NCI-H526 (cell line): ENCODE measurements around the gene TAF4.
A peak's percentile ranks its signal among the peaks of the same experiment; 100 is the strongest.

Experiments used
- DNase-seq, 2 experiments: peaks; one replicate each; lab custom pipeline; 2025; lab: John Stamatoyannopoulos, UW

TAF4 gene

DNA sequence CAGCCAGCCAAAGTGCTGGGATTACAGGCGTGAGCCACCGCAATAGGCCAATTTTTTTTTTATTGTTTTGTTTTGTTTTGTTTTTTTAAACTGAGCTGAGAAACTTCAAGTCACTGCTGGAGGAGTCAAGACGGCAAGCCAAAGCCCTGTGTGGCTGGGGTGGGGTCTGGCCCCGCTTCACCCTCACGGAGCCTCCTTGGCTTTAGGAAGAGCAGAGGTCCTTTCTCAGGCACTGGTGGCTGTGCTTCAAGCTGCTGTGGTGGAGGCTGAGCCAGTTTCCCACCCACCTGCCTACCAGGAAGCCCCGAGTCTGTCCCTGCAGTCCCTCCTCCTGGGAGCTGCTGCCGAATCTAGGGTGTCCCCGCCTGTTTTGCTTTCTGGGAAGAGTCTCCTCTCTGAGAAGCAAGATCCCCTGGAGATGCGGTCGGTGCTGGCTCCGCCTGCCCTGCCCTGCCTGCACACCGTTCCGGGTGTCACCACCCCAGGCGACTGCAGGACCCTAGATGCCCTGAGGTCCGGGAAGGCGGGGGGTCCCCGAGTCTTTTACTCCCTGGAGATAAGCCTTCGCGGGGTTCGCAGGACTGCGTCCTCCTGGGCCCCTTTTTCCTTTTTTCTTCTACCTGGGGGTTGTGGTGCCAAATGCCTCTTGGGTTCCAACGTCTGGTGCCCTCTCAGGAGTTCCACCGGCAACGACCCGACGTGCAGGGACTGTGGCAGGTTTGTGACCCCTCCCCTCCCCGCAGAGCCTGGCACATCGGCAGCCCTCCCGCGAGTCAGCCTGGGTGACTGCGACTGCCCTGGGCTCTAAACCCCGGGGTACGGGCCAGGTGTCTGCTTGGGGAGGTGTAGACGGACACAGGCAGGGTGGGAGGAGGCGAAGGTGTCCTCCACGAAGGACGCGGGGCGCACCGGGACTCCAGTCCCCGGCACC is 100.7 kb downstream of the TAF4 start:
- DNase-seq, result peak in 1 of 2 experiments; percentile 31

DNA sequence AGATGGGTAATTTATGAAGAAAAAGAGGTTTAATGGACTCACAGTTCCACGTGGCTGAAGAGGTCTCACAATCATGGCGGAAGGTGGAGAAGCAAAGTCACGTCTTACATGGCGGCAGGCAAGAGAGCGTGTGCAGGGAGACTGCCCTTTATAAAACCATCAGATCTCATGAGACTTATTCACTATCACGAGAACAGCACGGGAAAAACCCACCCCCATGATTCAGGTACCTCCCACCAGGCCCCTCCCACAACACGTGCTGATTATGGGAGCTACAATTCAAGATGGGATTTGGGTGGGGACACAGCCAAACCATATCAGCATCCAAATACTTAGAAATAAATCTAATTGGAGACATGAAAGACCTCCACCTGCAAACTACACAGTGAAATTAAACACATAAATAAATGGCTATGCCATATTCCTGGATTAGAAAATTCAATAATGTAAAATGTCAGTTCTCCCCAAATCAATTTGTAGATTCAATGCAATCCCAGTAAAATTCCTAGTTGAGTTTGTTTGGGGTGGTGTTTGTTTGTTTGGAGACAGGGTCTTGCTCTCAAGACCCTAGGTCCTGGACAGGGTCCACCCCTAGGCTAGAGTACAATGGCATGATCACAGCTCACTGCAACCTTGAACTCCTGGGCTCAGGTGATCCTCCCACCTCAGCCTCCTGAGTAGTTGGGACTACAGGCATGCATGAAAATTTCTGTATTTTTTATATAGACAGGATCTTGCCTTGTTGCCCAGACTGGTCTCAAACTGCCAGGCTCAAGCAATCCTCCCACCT is 101.6 kb downstream of the TAF4 start:
- DNase-seq, result no peak

DNA sequence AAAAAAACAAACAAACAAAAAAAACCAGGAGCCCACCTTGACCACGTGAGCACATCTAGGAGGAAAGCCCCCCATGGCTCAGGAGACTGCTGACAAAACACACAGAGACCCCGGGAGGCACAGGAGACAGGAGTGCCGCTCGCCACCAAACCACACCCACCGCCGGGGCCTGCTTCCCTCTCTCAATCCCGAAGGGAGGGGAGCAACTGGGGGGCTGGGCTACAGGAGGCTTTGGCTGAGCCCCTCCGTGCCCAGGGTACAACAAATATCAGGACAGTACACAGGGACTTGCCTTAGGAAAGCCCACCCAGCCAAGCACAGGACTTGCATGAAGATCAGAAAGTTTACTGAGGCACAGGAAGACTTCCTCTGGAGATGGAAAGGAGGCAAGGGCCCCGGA is 102.5 kb downstream of the TAF4 start:
- no peak for DNase-seq

DNA sequence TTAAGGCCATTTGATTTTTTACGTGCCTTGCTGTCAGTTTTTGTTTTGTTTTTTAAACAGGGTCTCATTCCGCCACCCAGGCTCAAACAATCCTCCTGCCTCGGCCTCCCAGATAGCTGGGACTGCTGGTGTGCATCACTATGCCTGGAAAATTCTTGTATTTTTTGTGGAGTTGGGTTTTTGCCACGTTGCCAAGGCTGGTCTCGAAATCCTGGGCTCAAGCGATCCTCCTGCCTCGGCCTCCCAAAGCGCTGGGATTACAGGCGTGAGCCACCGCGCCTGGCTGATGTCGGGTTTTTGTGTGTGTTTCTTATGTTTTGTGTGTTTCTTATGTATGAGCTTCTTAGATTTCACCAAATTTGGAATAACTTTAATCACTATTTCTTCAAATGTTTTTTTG is 104.8 kb downstream of the TAF4 start:
- no peak for DNase-seq

DNA sequence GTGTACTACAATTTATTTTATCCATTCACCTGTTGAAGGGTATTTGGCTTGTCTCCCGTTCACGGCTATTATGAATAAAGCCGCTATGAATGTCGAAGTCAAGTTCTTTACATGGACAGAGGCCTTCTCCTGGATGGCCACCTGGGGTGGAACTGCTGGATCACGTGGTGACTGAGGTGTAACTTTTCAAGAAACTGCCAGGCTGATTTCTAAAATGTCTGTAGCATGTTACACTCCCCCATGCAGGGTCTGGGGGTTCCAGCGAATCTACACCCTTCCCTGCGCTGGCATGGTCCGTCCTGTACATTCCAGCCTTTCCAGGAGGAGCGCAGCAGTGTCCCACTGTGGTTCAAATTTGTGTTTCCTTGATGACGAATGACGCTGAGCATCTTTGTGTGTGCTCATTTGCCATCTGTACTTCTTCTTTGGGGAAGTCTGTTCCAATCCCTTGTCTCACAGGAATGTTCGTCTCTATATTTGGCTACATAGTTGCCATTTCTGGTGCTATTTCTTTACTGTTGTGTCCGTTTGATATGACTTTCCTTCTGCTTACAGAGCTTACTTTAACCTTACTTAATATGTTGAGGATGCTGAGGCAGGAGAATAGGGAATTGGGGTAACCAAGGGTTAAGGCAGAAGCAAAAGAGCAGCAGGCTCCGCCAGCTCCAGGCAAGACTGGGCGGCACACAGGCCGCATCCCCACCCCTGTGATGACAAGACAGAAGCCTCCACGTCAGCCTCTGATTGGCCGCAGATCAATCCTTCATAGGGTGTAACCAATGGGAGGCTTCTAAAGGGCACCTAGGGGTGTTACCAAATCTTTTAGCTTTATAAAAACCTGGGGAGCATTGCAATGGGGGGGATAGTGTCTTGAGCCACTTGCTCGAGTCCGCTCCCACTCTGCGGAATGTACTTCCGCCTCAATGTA is 106.6 kb downstream of the TAF4 start:
- DNase-seq, result no peak

DNA sequence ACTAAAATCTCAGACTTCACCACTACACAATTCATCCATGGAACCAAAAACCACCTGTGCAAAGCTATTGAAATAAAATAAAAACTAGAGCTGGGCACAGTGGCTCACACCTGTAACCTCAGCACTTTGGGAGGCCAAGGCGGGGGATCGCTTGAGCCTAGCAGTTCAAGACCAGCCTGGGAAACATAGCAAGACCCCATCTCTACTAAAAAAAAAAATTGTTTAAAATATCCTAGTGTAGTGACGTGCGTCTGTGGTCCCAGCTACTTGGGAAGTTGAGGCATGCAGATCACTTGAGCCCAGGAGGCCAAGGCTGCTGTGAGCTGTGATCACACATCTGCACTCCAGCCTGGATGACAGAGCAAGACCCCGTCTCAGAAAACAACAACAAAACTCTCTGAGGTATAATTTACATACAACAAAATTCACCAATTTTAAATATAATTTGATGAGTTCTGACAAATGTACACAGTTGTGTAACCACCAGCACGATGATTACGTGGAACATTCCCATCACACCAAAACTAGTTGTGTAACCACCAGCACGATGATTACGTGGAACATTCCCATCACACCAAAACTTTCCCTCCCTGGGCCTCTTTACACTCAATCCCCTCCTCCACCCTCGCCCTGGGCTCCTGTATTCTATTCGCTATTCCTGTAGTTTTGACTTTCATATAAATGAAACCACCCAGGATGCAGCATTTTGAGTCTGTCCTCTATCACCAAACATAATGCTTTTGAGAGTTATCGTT is 107.5 kb downstream of the TAF4 start:
- DNase-seq, result no peak

DNA sequence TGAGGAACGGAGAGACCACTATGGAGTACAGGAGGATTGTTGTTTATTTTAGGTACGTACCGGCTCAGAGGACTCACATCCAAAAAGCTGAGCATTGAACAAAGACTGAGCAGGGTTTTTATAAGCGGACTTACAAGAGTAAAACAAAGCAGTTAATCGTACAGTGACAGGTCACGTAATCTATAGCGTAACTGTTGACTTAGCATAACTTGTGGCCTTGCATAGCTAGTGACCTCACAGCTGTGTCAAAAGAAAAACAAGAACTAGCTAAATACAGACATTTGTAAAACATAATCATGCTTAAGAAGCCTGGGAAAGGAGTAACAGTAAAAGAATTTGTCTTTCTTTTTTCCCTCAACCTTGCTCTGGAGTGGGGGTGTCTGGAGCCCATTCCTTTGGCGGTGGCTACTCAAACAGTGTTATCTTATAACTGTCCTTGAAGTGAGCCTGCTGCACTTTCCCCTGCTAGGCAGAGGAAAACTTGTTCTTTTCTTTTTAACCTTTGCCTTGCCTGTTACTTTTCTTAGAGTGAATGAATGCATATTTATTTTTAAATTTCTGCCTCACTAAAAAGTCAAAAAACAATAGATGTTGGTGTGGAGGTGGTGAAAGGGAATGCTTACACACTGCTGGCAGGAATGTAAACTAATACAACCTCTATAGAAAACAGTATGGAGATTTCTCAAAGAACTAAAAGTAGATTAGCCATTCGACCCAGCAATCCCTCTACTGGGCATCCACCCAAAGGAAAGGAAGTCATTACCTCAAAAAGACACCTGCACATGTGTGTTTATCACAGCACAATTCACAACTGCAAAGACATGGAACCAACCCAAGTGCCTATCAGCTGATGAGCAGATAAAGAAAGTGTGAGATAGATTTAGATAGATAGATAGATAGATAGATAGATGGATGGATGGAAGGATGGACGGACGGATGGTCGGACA is 109.0 kb downstream of the TAF4 start:
- no peak for DNase-seq

DNA sequence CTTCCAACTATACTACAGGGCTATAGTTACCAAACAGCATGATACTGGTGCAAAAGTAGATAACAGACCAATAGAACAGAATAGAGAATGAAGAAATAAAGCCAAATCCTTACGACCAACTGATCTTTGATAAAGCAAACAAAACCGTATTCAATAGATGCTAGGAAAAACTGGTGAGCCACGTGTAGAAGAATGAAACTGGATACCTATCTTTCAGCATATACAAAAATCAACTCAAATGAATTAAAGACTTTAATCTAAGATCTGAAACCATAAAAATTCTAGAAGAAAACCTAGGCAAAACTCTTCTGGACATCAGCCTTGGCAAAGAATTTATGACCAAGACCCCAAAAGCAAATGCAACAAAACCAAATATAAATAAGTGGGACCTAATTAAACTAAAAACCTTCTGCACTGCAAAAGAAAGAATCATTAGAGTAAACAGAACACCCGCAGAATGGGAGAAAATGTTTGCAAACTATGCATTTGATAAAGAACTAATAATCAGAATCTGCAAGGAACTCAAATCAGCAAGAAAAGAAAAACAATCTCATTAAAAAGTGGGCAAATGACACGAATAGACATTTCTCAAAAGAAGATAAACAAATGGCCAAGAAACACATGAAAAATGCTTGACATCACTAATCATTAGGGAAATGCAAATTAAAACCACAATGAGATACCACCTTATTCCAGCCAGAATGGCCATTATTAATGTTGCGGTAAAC is 109.8 kb downstream of the TAF4 start:
- no peak for DNase-seq

DNA sequence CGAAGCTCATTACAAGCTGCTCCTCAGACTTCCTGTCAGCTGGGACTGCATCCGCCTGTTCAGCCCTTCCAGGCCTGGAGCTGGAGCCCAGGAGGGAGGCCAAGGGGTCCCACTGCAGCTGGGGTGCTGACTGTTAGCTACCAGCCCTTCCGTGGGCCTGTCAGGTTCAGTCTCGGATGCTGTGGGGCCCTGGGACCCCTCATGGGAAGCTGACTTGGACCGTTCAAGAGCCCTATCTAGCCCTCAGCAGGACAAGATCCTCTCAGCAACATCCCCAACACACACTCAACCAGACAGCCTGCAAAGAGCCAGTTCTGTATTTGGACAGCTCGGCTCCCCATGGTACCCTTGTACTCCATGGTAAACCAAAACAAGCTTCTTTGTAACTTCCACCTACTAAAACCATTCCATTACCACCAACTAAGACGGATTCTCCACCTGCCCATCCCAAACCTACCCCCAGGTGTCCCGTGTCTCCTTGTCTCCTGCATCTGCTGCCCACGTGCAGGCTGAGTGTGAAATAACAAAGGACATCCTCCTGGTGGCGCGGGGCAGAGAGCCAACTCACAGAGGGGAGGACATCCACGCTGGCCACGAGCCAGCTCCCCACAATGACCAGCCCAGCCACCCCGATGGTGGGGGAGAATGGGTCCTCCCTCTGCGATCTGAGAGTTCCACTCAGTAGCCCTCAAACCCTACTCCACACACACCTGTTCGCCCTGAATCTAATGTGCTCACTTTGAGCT is 111.2 kb downstream of the TAF4 start:
- no peak for DNase-seq

DNA sequence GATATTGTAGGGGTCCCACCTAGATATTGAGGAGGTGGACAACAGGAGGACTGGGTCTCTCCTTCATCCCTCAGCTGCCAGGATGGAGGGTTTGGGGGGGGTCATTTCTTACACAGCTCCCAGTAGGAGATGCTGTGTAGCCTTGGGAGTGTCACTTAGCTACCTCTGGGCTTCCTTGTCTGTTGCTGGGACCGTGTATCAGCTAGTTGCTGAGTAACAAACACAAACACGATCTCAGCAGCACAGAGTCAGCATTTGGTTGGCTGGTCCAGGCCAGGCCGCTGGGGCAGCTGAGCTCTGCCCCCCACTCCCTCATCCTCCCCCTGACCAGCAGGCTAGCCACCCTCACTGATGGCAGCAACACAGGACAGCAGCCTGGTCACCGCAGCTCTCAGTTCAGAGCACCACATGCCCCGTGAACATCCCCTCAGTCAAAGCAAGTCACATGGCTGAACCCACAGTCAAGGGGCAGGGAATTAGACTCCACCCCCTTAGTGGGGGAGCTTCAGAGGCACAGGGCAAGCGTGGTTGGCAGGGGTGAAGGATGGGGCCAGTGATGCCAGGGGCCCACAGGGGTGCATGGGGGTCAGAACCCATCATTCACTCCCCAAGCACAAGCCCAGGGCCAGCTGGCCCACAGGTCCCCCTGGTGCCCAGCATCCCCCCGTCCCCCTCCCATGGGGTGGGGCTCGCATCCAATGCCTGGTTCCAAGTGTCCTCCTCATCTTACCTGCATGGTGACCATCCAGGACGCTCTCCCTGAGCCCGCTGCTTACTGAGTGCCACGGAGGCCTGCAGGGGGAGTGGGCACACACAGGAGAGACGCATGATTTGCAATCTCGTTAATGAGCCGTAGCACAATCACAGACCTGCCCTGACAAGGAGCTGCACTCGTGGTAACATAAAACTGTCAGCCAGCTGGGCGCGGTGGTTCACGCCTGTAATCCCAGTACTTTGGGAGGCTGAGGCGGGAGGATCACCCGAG is 112.4 kb downstream of the TAF4 start:
- peak; percentile 62 to 84 for DNase-seq

DNA sequence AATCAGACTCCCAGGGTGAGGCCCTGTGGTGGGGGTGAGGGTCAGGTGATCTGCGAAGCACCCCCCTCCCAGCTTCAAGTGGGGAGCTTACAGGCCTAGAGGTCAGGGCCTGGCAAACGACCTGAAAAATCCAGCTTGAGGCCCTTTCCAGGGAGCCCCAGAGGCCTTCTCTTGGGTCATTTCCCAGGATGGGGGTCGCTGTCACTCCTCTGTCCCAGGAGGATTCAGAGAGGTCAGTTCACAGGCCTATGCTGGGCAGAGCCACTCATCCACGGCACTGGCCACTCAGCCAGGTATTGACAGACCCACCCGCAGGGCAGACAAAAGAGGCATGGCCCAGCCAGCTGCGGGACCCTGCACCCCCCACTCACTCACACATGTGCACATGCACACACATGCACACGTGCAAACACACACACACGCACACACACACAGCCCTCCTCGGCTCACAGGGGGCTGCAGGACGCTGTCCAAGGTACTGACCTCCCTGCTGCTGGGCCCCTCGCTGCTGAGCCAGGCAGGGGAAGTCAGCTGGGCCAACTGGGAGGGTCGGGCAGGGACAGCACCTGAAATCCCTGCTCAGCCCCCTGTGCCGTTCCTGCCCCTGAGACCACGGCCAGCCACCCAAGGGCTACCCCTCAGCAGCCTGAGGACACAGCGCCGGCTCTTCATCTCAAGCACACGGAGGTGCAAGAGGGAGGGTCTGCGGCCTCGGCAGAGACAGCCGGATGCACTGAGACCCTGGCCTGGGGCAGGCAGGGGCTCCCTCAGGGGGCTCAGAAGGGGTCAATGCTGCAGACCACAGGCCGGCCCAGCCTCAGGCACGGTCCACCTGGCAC is 113.8 kb downstream of the TAF4 start:
- DNase-seq, result no peak

DNA sequence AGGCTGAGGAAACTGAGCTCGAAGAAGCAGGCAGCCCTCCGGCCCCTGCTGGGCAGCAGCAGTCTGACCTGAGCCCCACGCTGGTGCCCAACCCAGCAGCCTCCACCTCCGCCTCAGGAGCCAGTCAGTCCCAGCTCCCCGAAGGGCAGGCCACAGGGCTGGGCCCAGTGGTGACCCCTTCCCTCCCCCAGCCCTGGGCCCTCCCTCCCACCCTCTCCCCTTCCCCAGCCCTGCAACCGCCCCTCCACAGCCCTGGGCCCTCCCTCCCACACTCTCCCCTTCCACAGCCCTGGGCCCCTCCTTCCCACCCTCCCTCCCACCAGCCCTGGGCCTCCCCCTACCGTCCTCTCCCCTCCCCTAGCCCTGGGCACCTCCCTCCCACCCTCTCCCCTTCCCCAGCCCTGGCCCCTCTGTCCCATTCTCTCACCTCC is 115.0 kb downstream of the TAF4 start:
- DNase-seq, result no peak

DNA sequence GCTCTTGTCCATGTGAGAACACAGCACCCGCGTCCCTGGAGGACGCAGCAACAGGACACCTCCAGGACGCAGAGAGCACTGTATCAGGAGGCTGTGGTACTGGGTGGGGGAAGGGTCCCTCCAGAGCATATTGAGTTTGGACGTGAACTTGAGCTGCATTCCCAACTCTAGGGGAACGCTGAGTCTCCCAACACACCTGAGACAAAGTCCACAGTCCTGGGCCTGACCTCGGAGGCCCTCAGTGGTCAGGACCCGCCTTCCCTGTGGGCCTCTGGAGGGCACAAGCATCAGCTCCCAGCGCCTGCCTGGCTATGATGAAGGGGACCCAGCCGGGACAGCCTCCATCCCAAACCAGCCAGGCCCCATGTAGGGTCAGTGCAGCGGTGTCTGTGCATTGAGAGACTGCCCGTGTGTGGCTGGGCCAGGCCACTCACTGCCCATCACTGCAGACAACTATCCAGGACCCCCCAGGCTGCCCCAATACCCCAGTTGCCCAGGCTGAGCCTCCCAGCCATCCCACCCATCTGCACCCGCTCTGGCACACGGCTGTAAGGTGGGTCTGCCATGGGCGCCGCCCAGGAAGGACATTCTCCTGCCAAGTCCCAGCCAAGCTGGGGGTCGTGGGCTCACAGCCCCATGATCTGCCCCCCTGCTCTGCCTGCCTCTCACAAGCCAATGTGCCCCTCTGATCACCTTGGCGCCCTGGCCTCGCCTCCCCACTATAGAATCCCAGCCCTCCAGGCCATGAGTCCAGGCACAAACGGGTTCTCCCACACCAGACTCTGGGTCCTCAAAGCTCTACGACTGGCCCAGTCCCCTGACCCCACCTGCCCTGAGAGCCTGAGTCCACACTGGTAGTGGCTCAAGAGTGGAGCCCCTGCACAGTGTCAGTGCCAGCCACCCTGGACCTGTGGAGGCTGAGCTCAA is 115.7 kb downstream of the TAF4 start:
- DNase-seq, result no peak

DNA sequence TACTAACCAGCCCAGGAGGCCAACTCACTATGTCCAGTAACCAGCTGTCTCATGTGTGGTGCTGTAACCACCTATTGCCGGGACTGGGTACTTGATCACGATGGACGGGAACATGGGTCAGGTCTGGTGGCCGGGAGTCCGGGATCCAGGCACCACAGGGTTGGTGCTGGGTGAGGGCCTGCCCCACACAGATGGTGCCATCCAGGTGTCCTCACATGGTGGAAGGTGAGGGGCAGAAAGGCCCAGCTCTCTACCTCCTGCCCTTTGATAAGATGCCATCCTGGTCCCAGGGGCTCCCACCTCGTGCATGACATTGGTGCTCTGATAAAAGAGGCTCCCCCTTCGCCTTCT is 116.3 kb downstream of the TAF4 start:
- no peak for DNase-seq

DNA sequence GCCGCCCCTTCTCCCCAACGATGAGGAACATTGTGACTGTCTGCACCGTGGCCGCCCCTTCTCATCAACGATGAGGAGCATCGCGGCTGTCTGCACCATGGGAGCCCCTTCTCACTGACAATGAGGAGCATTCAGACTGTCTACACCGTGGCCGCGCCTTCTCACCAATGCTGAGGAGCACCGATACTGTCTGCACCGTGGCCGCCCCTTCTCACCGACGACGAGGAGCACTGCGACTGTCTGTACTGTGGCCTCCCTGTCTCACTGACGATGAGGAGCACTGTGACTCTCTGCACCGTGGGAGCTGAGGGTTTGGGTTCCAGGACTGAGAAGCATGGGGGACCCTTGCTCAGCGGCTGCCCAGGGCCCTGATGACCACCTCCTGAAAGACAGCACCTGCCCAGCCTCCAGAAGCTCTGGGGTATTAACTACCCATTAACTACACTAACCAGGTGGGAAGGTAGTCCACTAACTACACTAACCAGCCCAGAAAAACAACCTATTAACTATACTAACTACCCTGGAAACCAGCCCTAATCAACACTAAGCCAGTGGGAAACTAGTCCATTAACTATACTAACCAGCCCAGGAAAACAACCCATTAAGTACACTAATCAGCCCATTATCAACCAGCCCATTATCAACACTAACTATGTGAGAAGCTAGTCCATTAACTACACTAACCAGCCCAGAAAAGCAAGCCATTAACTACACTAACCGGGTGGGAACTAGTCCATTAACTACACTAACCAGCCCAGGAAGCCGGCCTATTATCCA is 116.9 kb downstream of the TAF4 start:
- no peak for DNase-seq
